ENCODE measurements around the gene OSR1. TPM values are rescaled to one million over a fixed set of nuclear protein-coding genes. Genes with fewer than 3 reads are reported as not detected.

OSR1 gene
- total and polyA plus RNA-seq, 2 donors (not counting 3 experiments of a cell fraction or from before 2014, with no cell fraction given): not detected

GRCh38 chr2:19349911-19350677 lies 8.3 kb downstream of the OSR1 start:
- no peak overlapping the region for H3K27ac ChIP-seq (ENCODE audit: insufficient read depth, low read depth, low read length)
- H3K27me3 ChIP-seq (ENCODE audit: control insufficient read depth in 2 of 2, insufficient read depth in 2 of 2, low read length in 2 of 2): peaks cover 42 to 49% of the 10 kb centered on the region in 2 experiments
- no peaks in the 10 kb centered on the region for H3K9me1 ChIP-seq (replicated peaks; ENCODE audit: control insufficient read depth, extremely low read depth, insufficient read depth, low read length)
- POLR2A ChIA-PET: no interaction called here
- dilution Hi-C loops (cut with MboI; ENCODE audit: extremely low pct_ligation_motif_present, low sequenced_read_pairs) (no loop called here), intact Hi-C loops (cut with micrococcal nuclease) (loop anchor here (1.0 to 10.0 kb wide), 7 partner anchors 12 to 913 kb away; no protein-coding TSS in a partner anchor)
- H3K79me2 ChIP-seq (ENCODE audit: control insufficient read depth, insufficient read depth, low read length): no peaks in the 10 kb centered on the region
- CTCF ChIA-PET: interaction anchor here (0.6 to 2.7 kb wide), 24 partner anchors 9 to 832 kb away, joined by 3 to 50 read pairs (median 4); partner anchors contain the start of gene OSR1
- peak overlapping the region in 1 of 3 experiments; percentile 22 for H3K4me3 ChIP-seq (replicated peaks in 1 of 3; ENCODE audit: insufficient read depth in 1 of 3, low read depth in 1 of 3, low read length in 3 of 3)
- no peaks in the 10 kb centered on the region for H3K36me3 ChIP-seq (ENCODE audit: control insufficient read depth in 2 of 2, extremely low read depth in 1 of 2, insufficient read depth in 2 of 2, low read length in 2 of 2)
- peaks cover 5% of the 10 kb centered on the region for H3K4me1 ChIP-seq (ENCODE audit: control insufficient read depth, extremely low read depth, insufficient read depth, low read length)
- H4K20me1 ChIP-seq (replicated peaks; ENCODE audit: control insufficient read depth, extremely low read depth, insufficient read depth, low read length): no peaks in the 10 kb centered on the region
- no peaks in the 10 kb centered on the region for H3K9me3 ChIP-seq (replicated peaks; ENCODE audit: control insufficient read depth, insufficient read depth, low read length)
- TF ChIP-seq JUN (IDR thresholded peaks at IDR 0.05; ENCODE audit: borderline replicate concordance, insufficient read depth, insufficient read length, low read depth) (no peak), CTCF (IDR thresholded peaks at IDR 0.05; ENCODE audit: extremely low read depth in 1 of 2, insufficient read depth in 1 of 2, low read depth in 1 of 2, low read length in 2 of 2) (peak; percentile 92 to 94), EZH2 (IDR thresholded peaks at IDR 0.05; ENCODE audit: borderline replicate concordance, low read depth, low read length, severe bottlenecking) (peak; percentile 41), MYC (IDR thresholded peaks at IDR 0.05; ENCODE audit: low read depth, low read length) (no peak)
- BruUV-seq (replicated peaks): no TSS peak
- no peak overlapping the region for H3K9ac ChIP-seq (replicated peaks; ENCODE audit: extremely low read depth, insufficient read depth, low read length)
- peak overlapping the region; percentile 35 for H3K4me2 ChIP-seq (ENCODE audit: insufficient read depth, low read length)
- no peak for FAIRE-seq
- DNase-seq (ENCODE audit: low read depth, low spot score): peak; percentile 63
- peak overlapping the region; percentile 58 for H2AFZ ChIP-seq (ENCODE audit: low read depth, low read length)
